ENCODE measurements around the gene RBFOX1. TPM values are rescaled to one million over a fixed set of nuclear protein-coding genes. Genes with fewer than 3 reads are reported as not detected.

Gene RBFOX1
- total and polyA plus RNA-seq, 10 of the 15 experiments (the other 5 are each of a cell fraction or from before 2014, with no cell fraction given), result 0.87 TPM; not detected in 9

GRCh38 chr16:7493133-7493532, 160.5 kb downstream of the RBFOX1 start:
- TF ChIP-seq ZNF384 (IDR thresholded peaks at IDR 0.05; ENCODE audit: borderline replicate concordance, low read depth, low read length) (no peak), ETV6 (conservative IDR thresholded peaks at IDR 0.05 in 1 of 2, IDR thresholded peaks at IDR 0.05 in 1 of 2; ENCODE audit: borderline replicate concordance in 1 of 2, low read depth in 1 of 2) (no peak), ZBTB33 (IDR thresholded peaks at IDR 0.05) (no peak), BACH1 (IDR thresholded peaks at IDR 0.05; ENCODE audit: borderline replicate concordance) (no peak), CBX3 (IDR thresholded peaks at IDR 0.05; ENCODE audit: borderline replicate concordance, low read depth) (no peak), SUPT20H (IDR thresholded peaks at IDR 0.05; ENCODE audit: borderline replicate concordance, control insufficient read depth, low read depth, low read length) (no peak), BMI1 (IDR thresholded peaks at IDR 0.05; ENCODE audit: borderline replicate concordance) (no peak), NFYB (IDR thresholded peaks at IDR 0.05; ENCODE audit: insufficient read depth, low read depth, low read length) (no peak), RAD51 (IDR thresholded peaks at IDR 0.05) (no peak), EED (IDR thresholded peaks at IDR 0.05; ENCODE audit: low read depth) (no peak), SMAD5 (IDR thresholded peaks at IDR 0.05; ENCODE audit: low read depth) (no peak), LARP7 (IDR thresholded peaks at IDR 0.05) (no peak), TARDBP (IDR thresholded peaks at IDR 0.05; ENCODE audit: borderline replicate concordance) (no peak), SIN3A (IDR thresholded peaks at IDR 0.05; ENCODE audit: low read depth, low read length) (no peak)
- TF ChIP-seq, protein P1, sequence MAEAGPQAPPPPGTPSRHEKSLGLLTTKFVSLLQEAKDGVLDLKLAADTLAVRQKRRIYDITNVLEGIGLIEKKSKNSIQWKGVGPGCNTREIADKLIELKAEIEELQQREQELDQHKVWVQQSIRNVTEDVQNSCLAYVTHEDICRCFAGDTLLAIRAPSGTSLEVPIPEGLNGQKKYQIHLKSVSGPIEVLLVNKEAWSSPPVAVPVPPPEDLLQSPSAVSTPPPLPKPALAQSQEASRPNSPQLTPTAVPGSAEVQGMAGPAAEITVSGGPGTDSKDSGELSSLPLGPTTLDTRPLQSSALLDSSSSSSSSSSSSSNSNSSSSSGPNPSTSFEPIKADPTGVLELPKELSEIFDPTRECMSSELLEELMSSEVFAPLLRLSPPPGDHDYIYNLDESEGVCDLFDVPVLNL (IDR thresholded peaks at IDR 0.05; ENCODE audit: low read depth, low read length), result no peak
- no peak for FAIRE-seq
- 15% methylated on average over 6 of the region's 6 CpGs for WGBS (ENCODE audit: insufficient coverage, insufficient replicate concordance, low lambda C conversion rate, missing lambda C conversion rate)
- Histone ChIP-seq H3K27ac (ENCODE audit: control insufficient read depth, insufficient read depth) (no peak overlapping the region), H3K36me3 (ENCODE audit: control insufficient read depth in 2 of 2, insufficient read depth in 2 of 2, low read length in 1 of 2) (no peaks in the 10 kb centered on the region), H3K4me2 (ENCODE audit: control insufficient read depth, insufficient read depth) (no peak overlapping the region), H3K4me1 (ENCODE audit: control insufficient read depth, insufficient read depth, low read length) (no peaks in the 10 kb centered on the region), H3K9ac (ENCODE audit: control insufficient read depth, insufficient read depth, low read length) (no peak overlapping the region), H3K4me3 (no peak overlapping the region), H3K79me2 (ENCODE audit: control insufficient read depth, insufficient read depth, low read length) (no peaks in the 10 kb centered on the region), H4K20me1 (ENCODE audit: control insufficient read depth, insufficient read depth) (no peaks in the 10 kb centered on the region), H3K27me3 (replicated peaks in 1 of 2; ENCODE audit: control insufficient read depth in 2 of 2, insufficient read depth in 2 of 2, low read length in 1 of 2) (no peaks in the 10 kb centered on the region), H3K9me3 (replicated peaks; ENCODE audit: control insufficient read depth, insufficient read depth, low read length) (no peaks in the 10 kb centered on the region), H2AFZ (ENCODE audit: control insufficient read depth, low read depth, low read length) (no peak overlapping the region)
- ChIA-PET POLR2A (no interaction called here), RAD21 (ENCODE audit: unreplicated experiment) (no interaction called here), CTCF (no interaction called here), SMC1A (ENCODE audit: uncharacterized antibody, unreplicated experiment) (no interaction called here)
- intact Hi-C loops (cut with micrococcal nuclease; ENCODE audit: unreplicated experiment) (no loop called here), in situ Hi-C loops (cut with MboI) (no loop called here)
- ATAC-seq, result no peak
- DNase-seq (ENCODE audit: low read depth, low spot score), result no peak
- BruUV-seq (replicated peaks), result no TSS peak

Measured in GM12878 (cell line).